ENCODE results near the gene MSANTD7. TPM values are rescaled to one million over a fixed set of nuclear protein-coding genes. Genes with fewer than 3 reads are reported as not detected.

MSANTD7 gene
- total RNA-seq, 4 donors from 2014 or later: 5.4 to 11.1 (median 8.0) TPM

- no peak for DNase-seq (ENCODE audit: extremely low spot score)
- intact Hi-C loops (cut with DNase I): loop anchor here (5.0 kb wide), 3 partner anchors 40 to 235 kb away; partner anchors contain the start of gene SUV39H2
- Histone ChIP-seq H3K4me3 (peak overlapping the region; percentile 71 to 97 (median 84)), H3K27ac (replicated peaks in 1 of 4) (peak overlapping the region; percentile 95 to 96 (median 96)), H3K9me3 (no peaks in the 10 kb centered on the region), H3K27me3 (no peaks in the 10 kb centered on the region), H3K36me3 (peaks cover 6 to 16% (median 11%) of the 10 kb centered on the region in 4 donors), H3K4me1 (peaks cover 17 to 22% (median 19%) of the 10 kb centered on the region in 4 donors)
- WGBS: 21% methylated on average over 14 of the region's 14 CpGs
- no peak for TF ChIP-seq POLR2A (IDR thresholded peaks at IDR 0.05; ENCODE audit: low read depth)
- no peak for TF ChIP-seq EP300 (IDR thresholded peaks at IDR 0.05)
- TF ChIP-seq POLR2AphosphoS5 (IDR thresholded peaks at IDR 0.05): no peak
- no peak for TF ChIP-seq CTCF (IDR thresholded peaks at IDR 0.05)
These were observed 926 bp upstream of the MSANTD7 start for GRCh38 chr10:14837003-14837756.

GRCh38 chr10:14838582-14839304 is 637 bp downstream of the MSANTD7 start:
- DNase-seq (ENCODE audit: extremely low spot score): peak; percentile 90
- intact Hi-C loops (cut with DNase I): loop anchor here (5.0 kb wide), 3 partner anchors 39 to 236 kb away; partner anchors contain the start of gene SUV39H2
- WGBS: 0% methylated on average over 22 of the region's 60 CpGs
- H3K27ac ChIP-seq (replicated peaks in 1 of 4): peak overlapping the region; percentile 95 to 96 (median 96)
- H3K9me3 ChIP-seq: no peaks in the 10 kb centered on the region
- H3K4me1 ChIP-seq: peaks cover 17 to 22% (median 19%) of the 10 kb centered on the region in 4 donors
- TF ChIP-seq EP300 (IDR thresholded peaks at IDR 0.05) (no peak), CTCF (IDR thresholded peaks at IDR 0.05) (no peak), POLR2A (IDR thresholded peaks at IDR 0.05; ENCODE audit: low read depth) (no peak), POLR2AphosphoS5 (IDR thresholded peaks at IDR 0.05) (no peak)
- H3K36me3 ChIP-seq: peaks cover 19 to 32% (median 27%) of the 10 kb centered on the region in 4 donors
- no peaks in the 10 kb centered on the region for H3K27me3 ChIP-seq
- H3K4me3 ChIP-seq: peak overlapping the region; percentile 71 to 97 (median 84)

DNA sequence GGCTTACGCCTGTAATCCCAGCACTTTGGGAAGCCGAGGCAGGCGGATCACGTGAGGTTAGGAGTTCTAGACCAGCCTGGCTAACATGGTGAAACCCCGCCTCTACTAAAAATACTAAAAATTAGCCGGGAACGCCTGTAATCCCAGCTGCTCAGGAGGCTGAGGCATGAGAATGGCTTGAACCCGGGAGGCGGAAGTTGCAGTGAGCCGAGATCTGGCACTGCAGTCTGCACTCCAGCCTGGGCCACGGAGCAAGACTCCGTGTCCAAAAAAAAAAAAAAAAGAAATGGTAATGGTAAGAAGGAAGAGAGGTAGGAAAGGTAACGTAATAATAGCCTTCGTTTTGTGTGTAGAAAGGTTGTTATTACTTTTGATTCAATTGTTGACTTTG is 1.2 kb downstream of the MSANTD7 start:
- Histone ChIP-seq H3K27me3 (no peaks in the 10 kb centered on the region), H3K4me1 (peaks cover 17 to 22% (median 19%) of the 10 kb centered on the region in 4 donors), H3K4me3 (peak overlapping the region; percentile 71 to 97 (median 84)), H3K27ac (replicated peaks in 1 of 4) (peak overlapping the region; percentile 95 to 96 (median 96)), H3K9me3 (no peaks in the 10 kb centered on the region), H3K36me3 (peaks cover 19 to 37% (median 32%) of the 10 kb centered on the region in 4 donors)
- intact Hi-C loops (cut with DNase I): loop anchor here (5.0 kb wide), 3 partner anchors 38 to 237 kb away; partner anchors contain the start of gene SUV39H2
- 16% methylated on average over 14 of the region's 14 CpGs for WGBS
- TF ChIP-seq CTCF (IDR thresholded peaks at IDR 0.05) (no peak), POLR2AphosphoS5 (IDR thresholded peaks at IDR 0.05) (no peak), POLR2A (IDR thresholded peaks at IDR 0.05; ENCODE audit: low read depth) (no peak)
- DNase-seq (ENCODE audit: extremely low spot score): no peak

DNA sequence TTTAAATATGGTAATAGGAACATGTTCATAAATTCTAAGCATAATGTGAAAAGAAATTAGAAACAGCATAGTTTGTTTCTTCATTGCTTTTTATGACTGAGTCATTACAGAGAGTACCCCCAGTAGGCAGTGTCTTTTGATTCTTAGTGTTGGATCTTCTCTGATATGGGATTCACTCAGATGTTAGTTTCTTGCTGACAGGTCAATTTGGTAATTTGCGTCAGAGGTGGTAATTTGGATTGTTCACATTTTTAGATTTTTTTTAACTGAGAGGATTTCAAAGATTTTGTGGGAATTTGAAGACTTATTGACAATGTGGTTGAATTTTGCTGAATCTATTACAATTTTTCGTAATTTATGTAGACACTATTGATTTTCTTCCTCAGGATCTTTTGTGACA is 2.1 kb downstream of the MSANTD7 start:
- no peaks in the 10 kb centered on the region for H3K9me3 ChIP-seq
- H3K4me1 ChIP-seq: peaks cover 17 to 22% (median 19%) of the 10 kb centered on the region in 4 donors
- no peaks in the 10 kb centered on the region for H3K27me3 ChIP-seq
- TF ChIP-seq POLR2A (IDR thresholded peaks at IDR 0.05; ENCODE audit: low read depth) (no peak), CTCF (IDR thresholded peaks at IDR 0.05) (no peak), EP300 (IDR thresholded peaks at IDR 0.05) (no peak), POLR2AphosphoS5 (IDR thresholded peaks at IDR 0.05) (no peak)
- WGBS: 86% methylated on average over 2 of the region's 2 CpGs
- intact Hi-C loops (cut with DNase I): no loop called here
- no peak for DNase-seq (ENCODE audit: extremely low spot score)
- no peak overlapping the region for H3K27ac ChIP-seq (replicated peaks in 1 of 4)
- H3K4me3 ChIP-seq: no peak overlapping the region
- peaks cover 19 to 46% (median 40%) of the 10 kb centered on the region in 4 donors for H3K36me3 ChIP-seq

Data from esophagus muscularis mucosa (tissue), 4 donors.